SK-N-SH (cell line): ENCODE measurements around the gene NFIA. TPM values are rescaled to one million over a fixed set of nuclear protein-coding genes. Genes with fewer than 3 reads are reported as not detected.

ENCODE experiments used
- CTCF ChIA-PET: fragments of 300-600, 350-600 bp; formaldehyde crosslinking; extraction: SDS; loops from one replicate; lab custom pipeline; 2021; lab: Yijun Ruan, JAX
- POLR2A ChIA-PET: fragments of 350-600 bp; sonication (Branson Sonifier 250); formaldehyde crosslinking; extraction: SDS; loops from one replicate; lab custom pipeline; 2020; ENCODE audit warnings: antibody characterized with exemption, inconsistent platforms; lab: Yijun Ruan, JAX
- DNase-seq: peaks from one replicate; pipeline ENCODE4 v3.0.0; 2012
- H2AFZ ChIP-seq: fragments of 200-600 bp; sonication (generic); 2 replicates; pipeline ENCODE4 v1.8.1; 2016; ENCODE audit warnings: antibody characterized with exemption, mild to moderate bottlenecking, low read depth
- H3F3A ChIP-seq: fragments of 200-600 bp; sonication (generic); replicated peaks from 2 replicates; pipeline ENCODE3; 2016; ENCODE audit warnings: antibody characterized with exemption, mild to moderate bottlenecking; ENCODE audit not compliant: insufficient read depth
- H3K27ac ChIP-seq, 2 experiments: fragments of 200-500 bp in 1 of 2; fragments of 200-600 bp in 1 of 2; sonication (Bioruptor generic) in 1 of 2; sonication (generic), shearing (Covaris generic) in 1 of 2; 2 replicates each; pipeline versions ENCODE4 v1.5.1 to v1.6.1; 2014 to 2016; ENCODE audit warnings: low read depth in 2 of 2, inconsistent platforms in 1 of 2, low read length in 1 of 2, mild to moderate bottlenecking in 1 of 2, mixed read lengths in 1 of 2
- H3K27me3 ChIP-seq: fragments of 200-600 bp; sonication (generic), shearing (Covaris generic); 2 replicates; pipeline ENCODE4 v1.6.1; 2016; ENCODE audit warnings: mixed run types; ENCODE audit not compliant: insufficient read depth
- H3K36me3 ChIP-seq, 2 experiments: fragments of 200-500 bp in 1 of 2; fragments of 200-600 bp in 1 of 2; sonication (Bioruptor generic) in 1 of 2; sonication (generic) in 1 of 2; replicated peaks in 1 of 2; 2 replicates each; pipeline versions ENCODE3 to v1.5.1; 2014 to 2016; ENCODE audit warnings: low read length in 1 of 2, mild to moderate bottlenecking in 1 of 2; ENCODE audit not compliant: insufficient read depth in 2 of 2, control insufficient read depth in 1 of 2
- H3K4me1 ChIP-seq, 2 experiments: fragments of 200-500 bp in 1 of 2; fragments of 200-600 bp in 1 of 2; sonication (Bioruptor generic) in 1 of 2; sonication (generic), shearing (Covaris generic) in 1 of 2; 2 replicates each; pipeline versions ENCODE4 v1.5.1 to v1.6.1; 2014 to 2016; ENCODE audit warnings: low read depth in 1 of 2, low read length in 1 of 2, mixed run types in 1 of 2; ENCODE audit not compliant: insufficient read depth in 2 of 2, control insufficient read depth in 1 of 2
- H3K4me2 ChIP-seq: fragments of 200-600 bp; sonication (generic), shearing (Covaris generic); 2 replicates; pipeline ENCODE4 v1.6.1; 2017; ENCODE audit warnings: mixed run types
- H3K4me3 ChIP-seq, 2 experiments: fragments of 200-500 bp in 1 of 2; fragments of 200-600 bp in 1 of 2; sonication (Bioruptor generic) in 1 of 2; sonication (generic), shearing (Covaris generic) in 1 of 2; 2 replicates each; pipeline versions ENCODE4 v1.5.1 to v1.8.1; 2014 to 2016; ENCODE audit warnings: low read depth in 2 of 2, inconsistent platforms in 1 of 2, low read length in 1 of 2, mild to moderate bottlenecking in 1 of 2, mixed read lengths in 1 of 2, moderate library complexity in 1 of 2
- H3K79me2 ChIP-seq: fragments of 200-600 bp; sonication (generic); 2 replicates; pipeline ENCODE4 v1.8.1; 2017; ENCODE audit warnings: mild to moderate bottlenecking; ENCODE audit not compliant: insufficient read depth
- H3K9ac ChIP-seq: fragments of 200-600 bp; sonication (generic); 2 replicates; pipeline ENCODE4 v1.6.1; 2017; ENCODE audit warnings: mixed run types
- H3K9me2 ChIP-seq: fragments of 200-600 bp; sonication (generic); 2 replicates; pipeline ENCODE4 v1.6.1; 2017; ENCODE audit warnings: mixed run types
- H3K9me3 ChIP-seq: fragments of 200-600 bp; sonication (generic); 2 replicates; pipeline ENCODE4 v1.6.1; 2017; ENCODE audit warnings: mixed run types, mild to moderate bottlenecking, moderate library complexity
- H4K20me1 ChIP-seq: fragments of 200-600 bp; sonication (generic); 2 replicates; pipeline ENCODE4 v1.6.1; 2017; ENCODE audit warnings: mild to moderate bottlenecking, mixed run types; ENCODE audit not compliant: insufficient read depth
- FOXJ3 ChIP-seq: sonication (generic); formaldehyde crosslinking; IDR thresholded peaks from 2 replicates; pipeline ENCODE4 v1.5.1; 2020; ENCODE audit warnings: mild to moderate bottlenecking, missing genetic modification reagents
- GABPA ChIP-seq: IDR thresholded peaks from 2 replicates; pipeline ENCODE4 v1.4.0; 2012; ENCODE audit warnings: low read depth, mild to moderate bottlenecking
- IRF3 ChIP-seq: fragments of 150-350 bp; IDR thresholded peaks from 2 replicates; pipeline ENCODE4 v1.6.1; 2016; ENCODE audit warnings: mild to moderate bottlenecking, low read depth, low read length
- JUND ChIP-seq: IDR thresholded peaks from 2 replicates; pipeline ENCODE4 v1.4.0; 2012
- MEF2A ChIP-seq: IDR thresholded peaks from 2 replicates; pipeline ENCODE4 v1.4.0; 2012; ENCODE audit warnings: low read depth, borderline replicate concordance
- POLR2AphosphoS5 ChIP-seq: IDR thresholded peaks from 2 replicates; pipeline ENCODE4 v1.6.1; 2012; ENCODE audit warnings: low read depth, low read length
- RXRA ChIP-seq: IDR thresholded peaks from 2 replicates; pipeline ENCODE4 v1.4.0; 2012; ENCODE audit warnings: low read depth, mild to moderate bottlenecking, borderline replicate concordance
- SMC3 ChIP-seq: IDR thresholded peaks from 2 replicates; pipeline ENCODE4 v1.6.1; 2012; ENCODE audit warnings: low read depth, low read length, improper control_type of control experiment
- TEAD4 ChIP-seq: IDR thresholded peaks from 2 replicates; pipeline ENCODE4 v1.4.0; 2012; ENCODE audit warnings: mild to moderate bottlenecking, borderline replicate concordance; ENCODE audit not compliant: insufficient read depth
- YY1 ChIP-seq: IDR thresholded peaks from 2 replicates; pipeline ENCODE4 v1.4.0; 2012; ENCODE audit warnings: low read depth, mild to moderate bottlenecking
- WGBS: methylation state at CpG from one replicate; pipeline ENCODE4 v1.1.6; 2017; ENCODE audit warnings: low lambda C conversion rate; 5-methylcytosine and 5-hydroxymethylcytosine counted together
- polyA plus RNA-seq, 3 experiments: library from polyadenylated mRNA; depleted of rRNA; stranded (reverse); fragments of >200 nt; gene quantifications; 2 replicates each; pipeline ENCODE4 v1.2.3, GENCODE V29; 2012
- TF ChIP-seq, protein P1 (sequence below): fragments of 200-600 bp; sonication (generic); IDR thresholded peaks from 2 replicates; pipeline ENCODE4 v1.6.1; 2017; ENCODE audit warnings: antibody characterized with exemption, mild to moderate bottlenecking, moderate library complexity
- TF ChIP-seq, protein P2 (sequence below): IDR thresholded peaks from 2 replicates; pipeline ENCODE4 v1.4.0; 2012; ENCODE audit warnings: low read depth, borderline replicate concordance

NFIA gene
- polyA plus RNA-seq, 1 of the 3 experiments (the other 2 are of a cell fraction): 3.3 TPM

DNA sequence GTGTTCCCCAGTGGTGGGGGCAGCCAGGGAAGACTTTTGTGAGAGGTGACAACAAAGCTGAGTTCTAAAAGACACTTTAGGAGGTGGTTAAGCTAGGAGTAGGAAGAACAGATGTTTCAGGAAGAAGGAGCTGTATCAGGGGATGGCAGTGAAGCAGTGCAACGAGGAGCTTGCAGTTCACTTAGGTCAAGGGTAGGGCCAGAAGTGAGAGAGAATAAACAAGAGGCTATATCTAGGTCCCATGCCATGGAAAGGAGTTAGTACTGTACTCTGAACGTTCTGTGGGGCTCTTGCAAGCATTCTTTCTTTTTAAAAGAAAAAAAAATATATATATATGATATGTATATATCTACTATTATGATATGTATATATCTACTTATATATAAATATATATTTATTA is 244.4 kb downstream of the NFIA start:
- Histone ChIP-seq H2AFZ (no peak overlapping the region), H3K4me2 (no peak overlapping the region), H3K9me3 (no peaks in the 10 kb centered on the region), H3K27me3 (no peaks in the 10 kb centered on the region), H3K9ac (no peak overlapping the region), H3F3A (no peaks in the 10 kb centered on the region), H3K4me1 (peaks cover 0 to 13% of the 10 kb centered on the region in 2 experiments; a peak in 2 of 4 replicates), H3K27ac (no peak overlapping the region), H3K4me3 (no peak overlapping the region), H4K20me1 (no peaks in the 10 kb centered on the region), H3K36me3 (no peaks in the 10 kb centered on the region), H3K79me2 (no peaks in the 10 kb centered on the region), H3K9me2 (no peaks in the 10 kb centered on the region)
- WGBS: 59% methylated on average over 2 of the region's 2 CpGs
- TF ChIP-seq JUND (no peak), GABPA (no peak), IRF3 (no peak), TEAD4 (no peak), FOXJ3 (CRISPR knock-in tag) (no peak)
- DNase-seq: no peak
- CTCF ChIA-PET: interaction anchor here (1.2 kb wide), 1 partner anchor 277 kb away, joined by 3 read pairs; no protein-coding TSS in a partner anchor
- POLR2A ChIA-PET: no interaction called here

DNA sequence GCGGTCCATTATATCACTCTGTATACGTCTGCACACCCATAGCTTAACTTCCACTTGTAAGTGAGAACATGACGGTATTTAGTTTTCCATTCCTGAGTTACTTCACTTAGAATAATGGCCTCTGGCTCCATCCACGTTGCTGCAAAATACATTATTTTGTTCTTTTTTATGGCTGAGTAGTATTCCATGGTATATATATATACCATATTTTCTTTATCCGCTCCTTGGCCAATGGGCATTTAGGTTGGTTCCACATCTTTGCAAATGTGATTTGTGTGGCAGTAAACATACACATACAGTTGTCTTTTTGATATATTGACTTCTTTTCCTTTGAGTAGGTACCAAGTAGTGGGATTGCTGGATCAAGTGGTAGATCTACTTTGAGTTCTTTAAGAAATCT is 245.1 kb downstream of the NFIA start:
- H2AFZ ChIP-seq: no peak overlapping the region
- H3K79me2 ChIP-seq: no peaks in the 10 kb centered on the region
- no peak overlapping the region for H3K9ac ChIP-seq
- H3K4me3 ChIP-seq: no peak overlapping the region
- no peaks in the 10 kb centered on the region for H3K9me3 ChIP-seq
- TF ChIP-seq, protein P1, sequence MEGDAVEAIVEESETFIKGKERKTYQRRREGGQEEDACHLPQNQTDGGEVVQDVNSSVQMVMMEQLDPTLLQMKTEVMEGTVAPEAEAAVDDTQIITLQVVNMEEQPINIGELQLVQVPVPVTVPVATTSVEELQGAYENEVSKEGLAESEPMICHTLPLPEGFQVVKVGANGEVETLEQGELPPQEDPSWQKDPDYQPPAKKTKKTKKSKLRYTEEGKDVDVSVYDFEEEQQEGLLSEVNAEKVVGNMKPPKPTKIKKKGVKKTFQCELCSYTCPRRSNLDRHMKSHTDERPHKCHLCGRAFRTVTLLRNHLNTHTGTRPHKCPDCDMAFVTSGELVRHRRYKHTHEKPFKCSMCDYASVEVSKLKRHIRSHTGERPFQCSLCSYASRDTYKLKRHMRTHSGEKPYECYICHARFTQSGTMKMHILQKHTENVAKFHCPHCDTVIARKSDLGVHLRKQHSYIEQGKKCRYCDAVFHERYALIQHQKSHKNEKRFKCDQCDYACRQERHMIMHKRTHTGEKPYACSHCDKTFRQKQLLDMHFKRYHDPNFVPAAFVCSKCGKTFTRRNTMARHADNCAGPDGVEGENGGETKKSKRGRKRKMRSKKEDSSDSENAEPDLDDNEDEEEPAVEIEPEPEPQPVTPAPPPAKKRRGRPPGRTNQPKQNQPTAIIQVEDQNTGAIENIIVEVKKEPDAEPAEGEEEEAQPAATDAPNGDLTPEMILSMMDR: no peak
- TF ChIP-seq SMC3 (no peak), MEF2A (no peak), YY1 (no peak), POLR2AphosphoS5 (no peak), RXRA (no peak)
- TF ChIP-seq, protein P2, sequence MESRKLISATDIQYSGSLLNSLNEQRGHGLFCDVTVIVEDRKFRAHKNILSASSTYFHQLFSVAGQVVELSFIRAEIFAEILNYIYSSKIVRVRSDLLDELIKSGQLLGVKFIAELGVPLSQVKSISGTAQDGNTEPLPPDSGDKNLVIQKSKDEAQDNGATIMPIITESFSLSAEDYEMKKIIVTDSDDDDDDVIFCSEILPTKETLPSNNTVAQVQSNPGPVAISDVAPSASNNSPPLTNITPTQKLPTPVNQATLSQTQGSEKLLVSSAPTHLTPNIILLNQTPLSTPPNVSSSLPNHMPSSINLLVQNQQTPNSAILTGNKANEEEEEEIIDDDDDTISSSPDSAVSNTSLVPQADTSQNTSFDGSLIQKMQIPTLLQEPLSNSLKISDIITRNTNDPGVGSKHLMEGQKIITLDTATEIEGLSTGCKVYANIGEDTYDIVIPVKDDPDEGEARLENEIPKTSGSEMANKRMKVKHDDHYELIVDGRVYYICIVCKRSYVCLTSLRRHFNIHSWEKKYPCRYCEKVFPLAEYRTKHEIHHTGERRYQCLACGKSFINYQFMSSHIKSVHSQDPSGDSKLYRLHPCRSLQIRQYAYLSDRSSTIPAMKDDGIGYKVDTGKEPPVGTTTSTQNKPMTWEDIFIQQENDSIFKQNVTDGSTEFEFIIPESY: no peak
- no peaks in the 10 kb centered on the region for H3F3A ChIP-seq
- no peak overlapping the region for H3K4me2 ChIP-seq
- no peaks in the 10 kb centered on the region for H3K9me2 ChIP-seq
- H3K27ac ChIP-seq: no peak overlapping the region
- DNase-seq: no peak
- H3K4me1 ChIP-seq: peaks cover 5 to 11% of the 10 kb centered on the region in 2 experiments; a peak in 3 of 4 replicates
- H4K20me1 ChIP-seq: no peaks in the 10 kb centered on the region
- H3K36me3 ChIP-seq: no peaks in the 10 kb centered on the region
- ChIA-PET CTCF (no interaction called here), POLR2A (no interaction called here)
- 90% methylated on average over 5 of the region's 5 CpGs for WGBS
- no peaks in the 10 kb centered on the region for H3K27me3 ChIP-seq
